K562 (cell line): Measurements from ENCODE around the gene TRIP6. TPM values are rescaled to one million over a fixed set of nuclear protein-coding genes. Genes with fewer than 3 reads are reported as not detected.
"Not testable (repeated sequence)": the region's sequence is repeated elsewhere in the genome, so short reads cannot be mapped to it uniquely, and the experiment has no call there.

Experiments used
- ATAC-seq: fragments of 200-7000 bp; cut with Tn5 transposase; 3 replicates; pipeline ENCODE4 v1.9.1; 2020; ENCODE audit warnings: moderate library complexity
- BruUV-seq: library from RNA; stranded (reverse); fragments of 400-500 nt; replicated peaks from 2 replicates; lab custom pipeline; 2021; lab: Mats Ljungman, UMichigan
- CTCF ChIA-PET: fragments of 300-600 bp; formaldehyde crosslinking; extraction: SDS; loops from one replicate; lab custom pipeline; 2021; ENCODE audit warnings: low intra/inter-chr PET ratio; lab: Yijun Ruan, JAX
- POLR2A ChIA-PET: fragments of 300-600, 350-650 bp; sonication (Branson Sonifier 250); formaldehyde crosslinking; extraction: SDS; loops from one replicate; lab custom pipeline; 2021; ENCODE audit warnings: antibody characterized with exemption, inconsistent platforms; lab: Yijun Ruan, JAX
- DNase-seq, 4 experiments: peaks; one replicate each; pipeline versions ENCODE4 v3.0.0 to v3.0.0-alpha.2; 2011 to 2018; ENCODE audit warnings: low spot score in 3 of 4, mixed read lengths in 3 of 4; ENCODE audit errors: extremely low read depth in 1 of 4
- FAIRE-seq: peaks from 2 replicates; lab custom pipeline; 2011; peaks lifted over from hg19 to GRCh38; lab: Jason Lieb, UNC
- H2AFZ ChIP-seq: 2 replicates; pipeline ENCODE4 v1.6.0; 2011; ENCODE audit warnings: low read depth, low read length, control low read depth, inconsistent platforms
- H3K27ac ChIP-seq: fragments of 200-600 bp; 3 replicates; pipeline ENCODE4 v1.8.0; 2011; ENCODE audit warnings: low read depth, mild to moderate bottlenecking, control low read depth, inconsistent platforms, low read length, moderate library complexity, mixed read lengths; ENCODE audit errors: extremely low read depth
- H3K27me3 ChIP-seq, 2 experiments: fragments of 300-600 bp in 1 of 2; 2 replicates in 1 of 2; 3 replicates in 1 of 2; pipeline versions ENCODE4 v1.6.0 to v1.8.0; 2011; ENCODE audit warnings: inconsistent platforms in 2 of 2, low read length in 2 of 2, mild to moderate bottlenecking in 1 of 2, mixed read lengths in 1 of 2, moderate library complexity in 1 of 2; ENCODE audit not compliant: control insufficient read depth in 2 of 2, insufficient read depth in 2 of 2
- H3K36me3 ChIP-seq: fragments of 300-600 bp; 3 replicates; pipeline ENCODE4 v1.8.0; 2011; ENCODE audit warnings: mild to moderate bottlenecking, low read length, inconsistent platforms; ENCODE audit not compliant: control insufficient read depth, insufficient read depth
- H3K4me1 ChIP-seq, 2 experiments: fragments of 200-600 bp in 1 of 2; replicated peaks in 1 of 2; 2 replicates in 1 of 2; 3 replicates in 1 of 2; pipeline versions ENCODE4 v1.5.1 to v1.8.0; 2011; ENCODE audit warnings: inconsistent platforms in 2 of 2, low read length in 2 of 2, mild to moderate bottlenecking in 1 of 2, mixed read lengths in 1 of 2, moderate library complexity in 1 of 2; ENCODE audit not compliant: control insufficient read depth in 2 of 2, insufficient read depth in 2 of 2
- H3K4me2 ChIP-seq: 2 replicates; pipeline ENCODE4 v1.6.1; 2011; ENCODE audit warnings: low read length, control low read depth, inconsistent platforms, mixed read lengths; ENCODE audit not compliant: insufficient read depth
- H3K4me3 ChIP-seq: fragments of 200-600 bp; sonication (generic), shearing (Covaris generic); 2 replicates; pipeline ENCODE4 v1.5.1; 2016; ENCODE audit warnings: control low read depth, inconsistent platforms
- H3K79me2 ChIP-seq: fragments of 200-600 bp; 3 replicates; pipeline ENCODE4 v1.8.0; 2011; ENCODE audit warnings: low read length, inconsistent platforms; ENCODE audit not compliant: control insufficient read depth, insufficient read depth
- H3K9ac ChIP-seq, 2 experiments: 2 replicates each; pipeline versions ENCODE4 v1.6.0 to v1.6.1; 2011; ENCODE audit warnings: low read depth in 2 of 2, low read length in 2 of 2, control low read depth in 1 of 2, inconsistent platforms in 1 of 2, mild to moderate bottlenecking in 1 of 2, mixed read lengths in 1 of 2; ENCODE audit not compliant: insufficient read depth in 1 of 2
- H3K9me1 ChIP-seq: one replicate; pipeline ENCODE4 v1.6.0; 2011; ENCODE audit warnings: inconsistent platforms, mild to moderate bottlenecking, low read length, moderate library complexity; ENCODE audit not compliant: control insufficient read depth, insufficient read depth
- H3K9me3 ChIP-seq: replicated peaks from 2 replicates; pipeline ENCODE4 v1.5.1; 2011; ENCODE audit warnings: low read depth, low read length, inconsistent platforms; ENCODE audit not compliant: control insufficient read depth, insufficient read depth
- H4K20me1 ChIP-seq: replicated peaks from 2 replicates; pipeline ENCODE4 v1.6.1; 2011; ENCODE audit warnings: low read length, inconsistent platforms, mixed read lengths; ENCODE audit not compliant: control insufficient read depth, insufficient read depth
- FOXM1 ChIP-seq, 2 experiments: fragments of 450-650 bp in 1 of 2; sonication (generic) in 1 of 2; formaldehyde crosslinking in 1 of 2; IDR thresholded peaks; 2 replicates each; pipeline versions ENCODE4 v1.6.1 to v1.9.0; 2017 to 2022; ENCODE audit warnings: low read depth in 2 of 2, mild to moderate bottlenecking in 2 of 2, missing genetic modification reagents in 1 of 2, moderate library complexity in 1 of 2
- SMARCE1 ChIP-seq: fragments of 450-650 bp; IDR thresholded peaks from 2 replicates; pipeline ENCODE4 v1.7.1; 2016; ENCODE audit warnings: mild to moderate bottlenecking
- TRIM24 ChIP-seq, 2 experiments: fragments of 450-650 bp; IDR thresholded peaks; 2 replicates each; pipeline ENCODE4 v1.6.1; 2016
- WGBS: fragments of 100-300 bp; shearing (Covaris generic); methylation state at CpG from one replicate; pipeline ENCODE4 v1.1.6; 2016; ENCODE audit warnings: low coverage, mixed read lengths; ENCODE audit not compliant: insufficient coverage; ENCODE audit errors: missing lambda C conversion rate; 5-methylcytosine and 5-hydroxymethylcytosine counted together
- in situ Hi-C: fragments of 300-500 bp; cut with MboI; formaldehyde crosslinking; loops from 4 replicates; pipeline ENCODE4 v1.15.0; 2018; ENCODE audit warnings: inconsistent platforms, mixed read lengths
- intact Hi-C: fragments of 100-400 bp; cut with micrococcal nuclease; formaldehyde crosslinking; loops from 2 replicates; pipeline ENCODE4 v1.14.2; 2022
- polyA plus RNA-seq, 8 experiments: library from polyadenylated mRNA; depleted of rRNA in 4 of 8; stranded (reverse) in 5 of 8; unstranded in 3 of 8; fragments of >200 nt; fragmentation: Nextera tagmentation in 2 of 8; fragmentation: Illumina TruSeq in 1 of 8; extraction: Ambion mirVana in 2 of 8; extraction: Trizol in 1 of 8; gene quantifications; 2 replicates each; pipeline versions ENCODE4 v1.2.1 to v1.2.3, GENCODE V29; 2011 to 2014; ENCODE audit warnings: inconsistent platforms in 1 of 8, missing spikeins in 1 of 8
- total RNA-seq, 7 experiments: library from RNA; depleted of rRNA in 6 of 7; stranded (reverse); fragments of >200 nt in 6 of 7; fragmentation: Illumina TruSeq in 2 of 7; extraction: Trizol in 2 of 7; gene quantifications; 2 replicates each; pipeline versions ENCODE4 v1.2.1 to v1.2.3, GENCODE V29; 2011 to 2021; ENCODE audit warnings: low replicate concordance in 1 of 7
- TF ChIP-seq, protein P1 (sequence below), 2 experiments: fragments of 450-650 bp in 1 of 2; sonication (generic) in 1 of 2; formaldehyde crosslinking in 1 of 2; IDR thresholded peaks; 2 replicates each; pipeline versions ENCODE4 v1.7.1 to v1.9.0; 2016 to 2022; ENCODE audit warnings: inconsistent platforms in 1 of 2, mild to moderate bottlenecking in 1 of 2, missing genetic modification reagents in 1 of 2

Gene TRIP6
- total and polyA plus RNA-seq, 9 of the 15 experiments (the other 6 are each of a cell fraction or from before 2014, with no cell fraction given): 5.9 to 141 (median 54.0) TPM

- H3K4me1 ChIP-seq: peaks cover 4% of the 10 kb centered on the region in 2 experiments; a peak in 1 of 5 replicates
- H3K9me1 ChIP-seq: no peaks in the 10 kb centered on the region
- H2AFZ ChIP-seq: no peak overlapping the region
- no peaks in the 10 kb centered on the region for H4K20me1 ChIP-seq
- no peak overlapping the region for H3K27ac ChIP-seq
- POLR2A ChIA-PET: no interaction called here
- no peak for TF ChIP-seq FOXM1 (IDR thresholded peaks at IDR 0.05; ENCODE audit: low read depth)
- no peak for TF ChIP-seq FOXM1 (CRISPR knock-in tag; IDR thresholded peaks at IDR 0.05; ENCODE audit: low read depth)
- no peak for TF ChIP-seq TRIM24 (IDR thresholded peaks at IDR 0.05)
- H3K27me3 ChIP-seq: no peaks in the 10 kb centered on the region
- peaks cover 2% of the 10 kb centered on the region; the same call in 1 of the 2 replicates for H3K9me3 ChIP-seq
- no TSS peak for BruUV-seq
- in situ Hi-C loops (loop anchor here (25.0 kb wide), 1 partner anchor 379 kb away; no protein-coding TSS in a partner anchor), intact Hi-C loops (no loop called here)
- no peaks in the 10 kb centered on the region for H3K36me3 ChIP-seq
- CTCF ChIA-PET: no interaction called here
- WGBS: 42% methylated on average over 5 of the region's 5 CpGs
- no peak for FAIRE-seq
- H3K9ac ChIP-seq: no peak overlapping the region
- DNase-seq: no peak
- no peaks in the 10 kb centered on the region for H3K79me2 ChIP-seq
- no peak for ATAC-seq
- no peak overlapping the region for H3K4me2 ChIP-seq
- H3K4me3 ChIP-seq: no peak overlapping the region
Observed at GRCh38 chr7:100908512-100908911, 41.3 kb downstream of the TRIP6 start.

- H3K79me2 ChIP-seq: not testable (repeated sequence)
- TF ChIP-seq SMARCE1: peak; percentile 18; the same call in 1 of the 2 replicates
- TF ChIP-seq, protein P1, sequence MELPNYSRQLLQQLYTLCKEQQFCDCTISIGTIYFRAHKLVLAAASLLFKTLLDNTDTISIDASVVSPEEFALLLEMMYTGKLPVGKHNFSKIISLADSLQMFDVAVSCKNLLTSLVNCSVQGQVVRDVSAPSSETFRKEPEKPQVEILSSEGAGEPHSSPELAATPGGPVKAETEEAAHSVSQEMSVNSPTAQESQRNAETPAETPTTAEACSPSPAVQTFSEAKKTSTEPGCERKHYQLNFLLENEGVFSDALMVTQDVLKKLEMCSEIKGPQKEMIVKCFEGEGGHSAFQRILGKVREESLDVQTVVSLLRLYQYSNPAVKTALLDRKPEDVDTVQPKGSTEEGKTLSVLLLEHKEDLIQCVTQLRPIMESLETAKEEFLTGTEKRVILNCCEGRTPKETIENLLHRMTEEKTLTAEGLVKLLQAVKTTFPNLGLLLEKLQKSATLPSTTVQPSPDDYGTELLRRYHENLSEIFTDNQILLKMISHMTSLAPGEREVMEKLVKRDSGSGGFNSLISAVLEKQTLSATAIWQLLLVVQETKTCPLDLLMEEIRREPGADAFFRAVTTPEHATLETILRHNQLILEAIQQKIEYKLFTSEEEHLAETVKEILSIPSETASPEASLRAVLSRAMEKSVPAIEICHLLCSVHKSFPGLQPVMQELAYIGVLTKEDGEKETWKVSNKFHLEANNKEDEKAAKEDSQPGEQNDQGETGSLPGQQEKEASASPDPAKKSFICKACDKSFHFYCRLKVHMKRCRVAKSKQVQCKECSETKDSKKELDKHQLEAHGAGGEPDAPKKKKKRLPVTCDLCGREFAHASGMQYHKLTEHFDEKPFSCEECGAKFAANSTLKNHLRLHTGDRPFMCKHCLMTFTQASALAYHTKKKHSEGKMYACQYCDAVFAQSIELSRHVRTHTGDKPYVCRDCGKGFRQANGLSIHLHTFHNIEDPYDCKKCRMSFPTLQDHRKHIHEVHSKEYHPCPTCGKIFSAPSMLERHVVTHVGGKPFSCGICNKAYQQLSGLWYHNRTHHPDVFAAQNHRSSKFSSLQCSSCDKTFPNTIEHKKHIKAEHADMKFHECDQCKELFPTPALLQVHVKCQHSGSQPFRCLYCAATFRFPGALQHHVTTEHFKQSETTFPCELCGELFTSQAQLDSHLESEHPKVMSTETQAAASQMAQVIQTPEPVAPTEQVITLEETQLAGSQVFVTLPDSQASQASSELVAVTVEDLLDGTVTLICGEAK (IDR thresholded peaks at IDR 0.05): 0 out of 2 replicates have a peak, but pooled peaks have one; percentile 31
- TF ChIP-seq, protein P1 (CRISPR knock-in tag; IDR thresholded peaks at IDR 0.05): not testable (repeated sequence)
Observed at GRCh38 chr7:100910443-100910842, 43.3 kb downstream of the TRIP6 start.

More at GRCh38 chr7:100910443-100910842, 43.3 kb downstream of the TRIP6 start:
- in situ Hi-C loops: loop anchor here (25.0 kb wide), 1 partner anchor 377 kb away; no protein-coding TSS in a partner anchor
- Histone ChIP-seq H2AFZ (peak overlapping the region; percentile 28; the same call in 1 of the 2 replicates), H3K27ac (peak overlapping the region; percentile 52; the same call in 1 of the 3 replicates)
- BruUV-seq, H3K36me3 ChIP-seq, H3K4me1 ChIP-seq, H3K4me3 ChIP-seq, intact Hi-C loops, CTCF ChIA-PET, H3K4me2 ChIP-seq, H4K20me1 ChIP-seq, H3K9me3 ChIP-seq, H3K9ac ChIP-seq, H3K9me1 ChIP-seq, H3K27me3 ChIP-seq: not testable (repeated sequence)
- WGBS: 25% methylated on average over 7 of the region's 7 CpGs
- peak; percentile 79 for FAIRE-seq
- ATAC-seq: peak; percentile 73
- POLR2A ChIA-PET: interaction anchor here (0.6 to 2.1 kb wide), 4 partner anchors 9 to 147 kb away, joined by 3 to 7 read pairs (median 4); no protein-coding TSS in a partner anchor
- peak in 2 of 4 experiments; percentile 28 to 32 for DNase-seq
